Measurements from ENCODE around the gene FEM1B. TPM values are rescaled to one million over a fixed set of nuclear protein-coding genes. Genes with fewer than 3 reads are reported as not detected.

FEM1B gene
- 10 to 100 TPM; 53.1 to 71.5 (median 56.5) TPM for total RNA-seq

DNA sequence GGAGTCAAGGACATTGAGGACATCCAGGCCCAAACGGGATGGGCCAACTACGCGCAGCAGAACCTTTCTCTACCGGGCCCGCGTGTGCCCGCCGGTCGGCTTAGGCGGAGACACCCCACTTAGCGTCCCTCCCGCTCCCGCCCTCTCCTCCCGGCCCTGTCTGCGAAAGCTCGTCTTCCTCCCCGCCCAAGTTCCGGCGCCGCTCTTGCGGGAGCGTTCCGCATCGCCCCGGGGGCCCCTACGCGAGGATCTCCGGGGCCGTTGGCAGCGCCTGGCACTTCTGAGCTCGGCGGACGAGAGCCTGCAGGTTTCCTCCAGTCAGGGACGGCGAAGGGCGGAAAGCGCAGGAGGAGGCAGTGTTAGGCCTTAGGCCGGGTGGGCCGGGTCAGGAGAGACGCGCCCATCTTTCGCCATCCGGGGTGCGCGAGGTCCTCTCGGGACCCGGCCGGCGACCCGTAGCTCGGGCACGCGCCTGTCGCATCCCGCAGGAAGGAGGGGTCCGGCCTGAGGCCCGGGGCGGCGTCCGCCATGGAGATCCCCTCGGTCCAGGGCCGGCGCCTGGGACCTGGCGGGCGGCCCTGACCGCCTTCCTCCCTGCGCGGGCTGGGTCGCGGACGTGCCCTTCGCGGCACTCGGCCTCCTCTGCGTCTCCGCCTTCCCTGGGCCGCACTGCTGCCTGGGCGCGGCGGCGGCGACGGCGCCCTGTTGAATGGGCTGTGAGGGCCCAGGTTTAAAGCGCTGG is at the start of gene FEM1B:
Gene FEM1B (plus strand): TSS at position 143 of the 742 bp plus-strand sequence. CDS start 673 bp downstream, outside the sequence.
- Histone ChIP-seq H3K36me3 (no peaks in the 10 kb centered on the region), H3K9me3 (no peaks in the 10 kb centered on the region), H3K4me1 (peaks cover 54 to 64% (median 60%) of the 10 kb centered on the region in 4 donors), H3K27ac (replicated peaks in 1 of 4) (peak within 1 kb of the TSS; percentile 96 to 99 (median 98)), H3K4me3 (peak within 1 kb of the TSS; percentile 91 to 98 (median 95)), H3K27me3 (no peaks in the 10 kb centered on the region)
- peak; percentile 82 to 92 for TF ChIP-seq POLR2AphosphoS5 (IDR thresholded peaks at IDR 0.05)
- TF ChIP-seq, protein P1, sequence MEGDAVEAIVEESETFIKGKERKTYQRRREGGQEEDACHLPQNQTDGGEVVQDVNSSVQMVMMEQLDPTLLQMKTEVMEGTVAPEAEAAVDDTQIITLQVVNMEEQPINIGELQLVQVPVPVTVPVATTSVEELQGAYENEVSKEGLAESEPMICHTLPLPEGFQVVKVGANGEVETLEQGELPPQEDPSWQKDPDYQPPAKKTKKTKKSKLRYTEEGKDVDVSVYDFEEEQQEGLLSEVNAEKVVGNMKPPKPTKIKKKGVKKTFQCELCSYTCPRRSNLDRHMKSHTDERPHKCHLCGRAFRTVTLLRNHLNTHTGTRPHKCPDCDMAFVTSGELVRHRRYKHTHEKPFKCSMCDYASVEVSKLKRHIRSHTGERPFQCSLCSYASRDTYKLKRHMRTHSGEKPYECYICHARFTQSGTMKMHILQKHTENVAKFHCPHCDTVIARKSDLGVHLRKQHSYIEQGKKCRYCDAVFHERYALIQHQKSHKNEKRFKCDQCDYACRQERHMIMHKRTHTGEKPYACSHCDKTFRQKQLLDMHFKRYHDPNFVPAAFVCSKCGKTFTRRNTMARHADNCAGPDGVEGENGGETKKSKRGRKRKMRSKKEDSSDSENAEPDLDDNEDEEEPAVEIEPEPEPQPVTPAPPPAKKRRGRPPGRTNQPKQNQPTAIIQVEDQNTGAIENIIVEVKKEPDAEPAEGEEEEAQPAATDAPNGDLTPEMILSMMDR (IDR thresholded peaks at IDR 0.05): no peak
- TF ChIP-seq POLR2A (IDR thresholded peaks at IDR 0.05; ENCODE audit: low read depth): peak; percentile 71
- TF ChIP-seq EP300 (IDR thresholded peaks at IDR 0.05): no peak
- DNase-seq (ENCODE audit: extremely low spot score): peak; percentile 98
- intact Hi-C loops (cut with DNase I): no loop called here
- 0% methylated on average over 15 of the region's 85 CpGs for WGBS

GRCh38 chr15:68228143-68228970 is 49.2 kb upstream of the FEM1B start:
- no peaks in the 10 kb centered on the region for H3K36me3 ChIP-seq
- WGBS: 46% methylated on average over 25 of the region's 25 CpGs
- H3K27ac ChIP-seq (replicated peaks in 1 of 4): peak overlapping the region; percentile 82 to 91 (median 88)
- H3K4me1 ChIP-seq: peaks cover 19 to 29% (median 25%) of the 10 kb centered on the region in 4 donors
- TF ChIP-seq POLR2A (IDR thresholded peaks at IDR 0.05; ENCODE audit: low read depth) (no peak), EP300 (IDR thresholded peaks at IDR 0.05) (no peak), POLR2AphosphoS5 (IDR thresholded peaks at IDR 0.05) (no peak)
- TF ChIP-seq, protein P1 (IDR thresholded peaks at IDR 0.05): no peak
- H3K9me3 ChIP-seq: no peaks in the 10 kb centered on the region
- DNase-seq (ENCODE audit: extremely low spot score): peak; percentile 47
- H3K27me3 ChIP-seq: no peaks in the 10 kb centered on the region
- intact Hi-C loops (cut with DNase I): no loop called here
- peak overlapping the region; percentile 83 to 93 (median 90) for H3K4me3 ChIP-seq

GRCh38 chr15:68228971-68229385 is 48.6 kb upstream of the FEM1B start:
- H3K27me3 ChIP-seq: no peaks in the 10 kb centered on the region
- no peak for TF ChIP-seq EP300 (IDR thresholded peaks at IDR 0.05)
- TF ChIP-seq POLR2A (IDR thresholded peaks at IDR 0.05; ENCODE audit: low read depth): no peak
- TF ChIP-seq POLR2AphosphoS5 (IDR thresholded peaks at IDR 0.05): no peak
- TF ChIP-seq, protein P1 (IDR thresholded peaks at IDR 0.05): no peak
- WGBS: 8% methylated on average over 2 of the region's 39 CpGs
- DNase-seq (ENCODE audit: extremely low spot score): no peak
- peaks cover 19 to 29% (median 25%) of the 10 kb centered on the region in 4 donors for H3K4me1 ChIP-seq
- H3K36me3 ChIP-seq: no peaks in the 10 kb centered on the region
- H3K9me3 ChIP-seq: no peaks in the 10 kb centered on the region
- peak overlapping the region; percentile 83 to 93 (median 90) for H3K4me3 ChIP-seq
- H3K27ac ChIP-seq (replicated peaks in 1 of 4): peak overlapping the region; percentile 82 to 91 (median 88)
- intact Hi-C loops (cut with DNase I): no loop called here

GRCh38 chr15:68229386-68230156 is 48.0 kb upstream of the FEM1B start, which contains the start of gene CLN6:
Gene CLN6, minus strand, starts transcription at chr15:68229728. Its CDS starts 144 bp downstream, at chr15:68229584.
- no peaks in the 10 kb centered on the region for H3K36me3 ChIP-seq
- peak within 1 kb of the TSS; percentile 82 to 91 (median 88) for H3K27ac ChIP-seq (replicated peaks in 1 of 4)
- DNase-seq (ENCODE audit: extremely low spot score): peak; percentile 94
- WGBS: 0% methylated on average over 7 of the region's 82 CpGs
- peak within 1 kb of the TSS; percentile 83 to 93 (median 90) for H3K4me3 ChIP-seq
- peak; percentile 43 to 48 for TF ChIP-seq POLR2AphosphoS5 (IDR thresholded peaks at IDR 0.05)
- TF ChIP-seq, protein P1 (IDR thresholded peaks at IDR 0.05): no peak
- H3K27me3 ChIP-seq: no peaks in the 10 kb centered on the region
- no peaks in the 10 kb centered on the region for H3K9me3 ChIP-seq
- H3K4me1 ChIP-seq: peaks cover 19 to 29% (median 25%) of the 10 kb centered on the region in 4 donors
- intact Hi-C loops (cut with DNase I): no loop called here

Data from esophagus muscularis mucosa (tissue), 4 donors.